Umbilical cord (tissue), 2 donors: ENCODE data around the gene RPA1. TPM values are rescaled to one million over a fixed set of nuclear protein-coding genes. Genes with fewer than 3 reads are reported as not detected.
"Not testable (repeated sequence)": the region's sequence is repeated elsewhere in the genome, so short reads cannot be mapped to it uniquely, and the experiment has no call there.

ENCODE experiments used
- DNase-seq: peaks from one replicate; pipeline ENCODE4 v3.0.0-alpha.2; 2015; ENCODE audit warnings: low spot score
- total RNA-seq: library from RNA; depleted of rRNA; stranded (reverse); fragments of >200 nt; gene quantifications from one replicate; pipeline ENCODE4 v1.2.3, GENCODE V29; 2014; ENCODE audit warnings: low replicate concordance; ENCODE audit not compliant: insufficient read depth

RPA1 gene
- total RNA-seq = 22.4 TPM

DNA sequence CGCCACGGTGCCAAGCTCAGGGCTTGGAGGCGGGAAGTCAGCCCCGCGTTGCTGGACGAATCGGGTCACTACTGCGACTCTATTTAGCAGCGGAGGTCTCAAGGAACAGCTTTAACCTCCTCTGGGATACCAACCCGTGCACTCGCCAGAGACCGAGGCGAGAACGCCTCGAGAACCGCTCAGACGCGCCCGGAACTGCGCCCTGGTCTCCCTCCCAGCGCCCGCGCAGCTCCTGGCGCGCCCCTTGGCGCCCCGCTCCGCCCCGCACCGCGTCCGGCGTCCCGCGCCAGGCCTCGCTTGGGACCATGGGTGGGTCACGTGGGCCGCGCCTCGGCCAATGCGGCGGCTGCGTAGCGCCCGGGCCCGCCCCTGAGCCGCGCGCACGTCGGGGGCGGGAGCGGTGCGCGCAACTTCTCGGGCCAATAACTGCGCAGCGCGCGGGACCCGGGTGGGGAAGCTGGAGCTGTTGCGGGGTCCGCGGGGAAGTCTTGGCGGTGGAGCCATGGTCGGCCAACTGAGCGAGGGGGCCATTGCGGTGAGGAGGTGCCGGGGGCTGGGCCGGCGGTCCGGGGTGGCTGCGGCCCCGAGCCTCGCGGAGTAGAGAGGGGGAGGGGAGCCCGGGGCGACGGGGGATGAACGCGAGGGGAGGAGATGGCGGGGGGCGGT is at the start of gene RPA1, which contains the start of gene SMYD4:
Gene RPA1, plus strand, starts transcription at position 414 of the 666 bp plus-strand sequence. Its CDS starts 89 bp downstream, at position 503.
Gene SMYD4, minus strand, starts transcription at position 311 of the 666 bp plus-strand sequence. CDS start 1,908 bp downstream, outside the sequence.
- peak; percentile 91 for DNase-seq

DNA sequence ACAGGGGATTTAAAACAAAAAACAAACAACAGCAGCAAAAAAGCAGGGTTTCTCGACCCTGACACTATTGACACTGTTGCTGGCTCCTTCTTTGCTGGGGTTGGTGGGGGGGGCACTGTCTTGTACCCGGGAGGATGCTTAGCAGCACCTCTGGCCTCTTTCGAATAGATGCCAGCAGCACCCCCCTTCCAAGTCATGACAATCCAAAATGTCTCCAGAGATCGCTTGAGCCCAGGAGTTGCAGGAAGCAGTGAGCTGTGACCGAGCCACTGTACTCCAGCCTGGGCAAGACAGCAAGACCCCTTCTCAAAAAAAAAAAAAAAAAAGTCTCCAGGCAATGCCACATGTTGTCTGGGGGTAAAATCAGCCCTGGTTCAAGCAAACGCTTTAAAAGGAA is 47.6 kb upstream of the RPA1 start:
- DNase-seq = no peak

DNA sequence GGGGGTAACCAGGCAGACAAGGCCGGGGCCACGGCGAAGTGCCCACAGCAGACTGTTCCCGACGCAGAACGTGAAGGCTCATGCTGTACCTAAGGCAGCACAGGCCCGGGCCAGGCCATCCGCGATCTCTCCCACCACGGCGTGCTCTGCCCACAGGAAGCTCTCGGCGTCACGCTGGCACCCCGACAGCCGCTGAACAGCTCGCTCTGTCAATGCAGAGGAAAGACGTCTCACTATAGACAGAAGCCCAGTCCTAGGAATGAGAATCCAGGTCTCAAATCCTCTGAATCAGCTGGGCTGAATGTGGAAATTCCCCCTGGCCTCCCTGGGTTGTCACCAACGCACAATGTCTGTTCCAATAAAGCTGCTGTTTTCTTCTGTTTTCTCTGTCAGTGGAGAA is 46.5 kb upstream of the RPA1 start:
- peak; percentile 51 for DNase-seq

DNA sequence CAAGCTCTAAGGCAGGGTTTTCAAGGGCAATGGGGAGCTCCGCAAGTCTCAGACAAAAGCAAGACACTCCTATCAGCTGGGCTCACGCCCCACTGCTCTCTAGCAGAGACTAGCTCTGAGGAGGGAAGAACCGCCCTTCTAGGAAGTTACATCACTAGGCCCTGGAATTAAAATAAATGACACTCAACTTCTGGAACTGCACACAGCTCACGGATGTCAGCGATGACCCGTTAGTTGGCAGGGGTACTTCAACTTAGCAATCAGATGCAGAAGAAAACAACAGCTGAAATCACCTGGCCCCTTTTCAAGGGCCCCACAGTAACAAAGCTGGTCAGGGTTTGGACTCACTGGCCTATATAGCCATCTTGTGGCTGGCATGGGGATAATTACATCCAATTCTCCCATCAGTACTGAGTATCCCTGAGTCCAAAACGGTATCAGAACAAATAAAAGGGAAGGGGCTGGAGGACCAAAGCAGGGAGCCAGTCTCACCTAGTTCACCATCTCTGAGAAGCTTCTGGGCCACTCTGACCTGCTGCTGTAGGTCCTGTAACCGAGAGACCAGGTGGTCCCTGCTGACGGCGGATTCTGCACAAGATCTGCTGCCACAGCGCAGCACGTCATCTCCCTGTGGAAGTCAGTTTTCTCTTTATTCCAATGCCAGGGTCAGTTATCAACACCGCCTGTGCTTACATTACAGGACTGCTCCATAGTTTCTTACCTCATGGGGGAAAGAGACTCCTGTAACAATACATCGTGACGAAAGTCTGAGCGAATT is 45.8 kb upstream of the RPA1 start:
- DNase-seq = peak; percentile 93

DNA sequence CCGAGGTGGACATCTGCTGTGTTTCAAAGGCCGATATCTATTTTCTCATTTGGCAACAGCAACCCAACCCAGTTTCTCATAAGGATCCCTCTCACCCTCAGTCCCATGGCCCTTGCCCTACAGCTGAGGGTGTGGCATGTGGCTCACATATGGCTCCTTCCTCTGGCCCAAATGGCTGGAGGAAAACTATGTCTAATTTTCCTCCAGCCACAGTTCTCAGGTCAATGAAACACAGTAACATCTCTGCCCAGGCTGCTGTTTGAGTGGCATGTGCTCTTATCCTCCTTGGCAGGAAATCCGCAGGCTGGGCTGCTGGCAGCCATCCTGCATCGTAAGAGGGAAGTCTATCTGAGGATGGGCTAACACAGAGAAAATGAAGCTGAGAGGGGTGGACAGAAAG is 43.9 kb upstream of the RPA1 start:
- DNase-seq = peak; percentile 82

DNA sequence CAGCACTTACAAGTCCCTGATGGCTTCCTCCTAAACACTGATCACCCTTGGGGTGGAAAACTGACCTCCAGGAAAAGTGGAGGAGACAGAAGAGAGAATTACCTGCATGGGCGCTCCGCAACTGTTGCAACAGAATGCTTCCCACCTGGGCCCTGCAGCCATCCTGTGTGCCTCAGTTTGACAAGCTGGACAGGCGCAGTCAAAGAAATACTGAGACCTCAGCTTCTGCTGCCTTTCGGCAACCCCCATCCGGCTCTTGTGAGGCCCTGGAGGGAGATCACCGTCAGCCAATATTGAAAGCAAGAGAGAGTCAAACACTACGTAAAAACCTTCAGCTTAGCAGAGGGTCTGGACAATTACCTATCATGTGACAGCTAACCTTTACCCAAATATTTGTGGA is 43.1 kb upstream of the RPA1 start:
- DNase-seq = no peak

DNA sequence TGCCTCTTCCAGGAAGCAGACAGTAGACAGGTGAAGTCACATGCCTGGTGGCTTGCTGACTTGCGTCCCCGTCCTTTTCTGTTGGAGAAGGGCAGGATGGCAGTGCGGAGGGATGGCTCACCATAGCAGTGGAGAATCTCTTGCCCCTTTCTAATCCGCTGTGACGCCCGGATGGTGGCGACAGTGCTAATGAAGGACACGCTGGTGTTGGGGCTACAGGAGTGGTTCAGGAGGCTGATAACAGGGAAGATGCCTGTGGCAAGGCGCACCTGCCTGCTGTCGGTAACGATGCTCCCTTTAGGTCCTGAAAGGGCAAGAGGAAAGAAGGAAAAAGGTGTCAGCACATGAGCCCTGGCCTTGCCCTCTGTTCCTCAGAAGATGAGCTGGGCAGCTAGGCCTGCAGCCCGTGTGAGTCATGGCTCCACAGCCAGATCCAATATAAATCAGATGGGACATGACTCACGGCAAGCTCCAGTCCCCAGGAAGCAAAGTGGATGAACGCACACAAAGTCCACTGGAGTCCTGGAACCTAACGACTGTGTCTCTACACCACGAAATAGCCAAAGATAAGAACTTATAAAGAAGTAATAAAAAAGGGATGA is 42.4 kb upstream of the RPA1 start:
- peak; percentile 95 for DNase-seq

DNA sequence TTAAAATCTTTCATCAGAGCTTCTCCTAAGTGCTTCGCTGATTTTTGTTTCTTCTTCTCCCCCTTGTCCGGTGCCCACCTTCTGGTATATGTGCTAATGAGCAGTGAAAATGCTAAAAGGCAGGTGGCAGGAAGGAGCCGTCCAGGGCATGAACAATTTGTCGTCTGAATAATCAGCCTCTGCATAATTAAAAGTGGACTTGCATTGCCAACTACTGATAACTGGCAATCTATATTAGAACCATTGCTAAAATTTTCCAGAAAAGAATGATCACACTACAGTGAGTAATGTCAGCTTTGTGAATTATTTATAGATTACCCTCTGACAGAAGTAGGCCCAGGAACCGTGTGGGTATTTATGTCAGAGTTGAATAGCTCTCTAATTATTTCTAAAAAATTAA is 39.9 kb upstream of the RPA1 start:
- no peak for DNase-seq

DNA sequence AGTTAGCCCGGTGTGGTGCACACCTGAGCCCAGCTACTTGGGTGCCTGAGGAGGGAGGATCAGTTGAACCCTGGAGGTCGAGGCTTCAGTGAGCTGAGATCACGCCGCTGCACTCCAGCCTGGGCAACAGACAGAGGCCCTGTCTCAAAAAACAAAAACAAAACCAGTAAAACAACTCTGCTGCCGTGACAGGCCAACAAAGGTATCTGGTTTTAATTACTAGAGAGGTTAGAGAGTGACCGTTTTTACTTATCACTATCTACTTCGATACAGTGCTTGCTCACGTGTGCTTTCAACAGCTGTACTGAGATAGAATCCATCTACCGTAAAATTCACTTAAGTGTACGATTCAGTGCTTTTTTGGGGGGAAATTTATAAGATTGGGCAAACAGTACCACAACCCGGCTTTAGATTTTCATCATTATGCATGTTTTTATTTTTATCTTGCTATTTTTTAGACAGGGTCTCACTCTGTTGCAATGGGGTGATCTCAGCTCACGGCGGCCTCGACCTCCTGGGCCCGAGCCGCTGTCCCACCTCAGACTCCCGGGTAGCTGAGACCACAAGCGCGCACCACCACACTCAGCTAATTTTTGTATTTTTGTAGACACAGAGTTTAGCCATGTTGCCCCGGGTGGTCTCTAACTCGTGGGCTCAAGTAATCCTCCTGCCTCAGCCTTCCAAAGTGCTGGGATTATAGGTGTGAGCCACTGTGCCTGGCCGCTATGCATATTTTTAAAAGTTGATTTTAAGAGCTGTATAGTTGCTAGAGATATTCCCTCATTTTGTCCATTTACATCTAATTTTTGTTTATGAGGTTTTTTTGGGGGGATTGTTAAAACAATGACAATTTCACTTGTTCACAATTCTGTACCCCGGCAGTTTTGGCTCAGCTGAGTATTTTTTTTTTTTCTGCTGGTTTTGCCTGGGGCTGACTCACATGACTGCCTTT is 37.0 kb upstream of the RPA1 start:
- no peak for DNase-seq

DNA sequence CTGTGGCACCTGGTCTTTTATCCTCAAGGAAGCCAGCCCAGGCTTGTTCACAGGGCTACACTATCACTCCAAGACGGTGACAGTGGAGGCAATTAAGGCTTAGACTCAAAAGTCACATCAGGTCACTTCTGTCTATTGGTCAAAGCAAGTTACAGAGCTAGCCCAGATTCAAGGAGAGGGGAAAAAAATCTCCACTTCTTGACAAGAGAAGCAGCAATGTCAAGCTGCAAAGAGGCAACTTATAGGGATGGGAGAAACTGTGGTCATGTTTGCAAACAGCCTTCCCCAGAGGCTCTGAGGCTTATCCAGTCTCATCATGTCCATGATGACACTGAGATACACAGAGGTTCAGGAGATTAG is 36.4 kb upstream of the RPA1 start:
- DNase-seq = no peak

DNA sequence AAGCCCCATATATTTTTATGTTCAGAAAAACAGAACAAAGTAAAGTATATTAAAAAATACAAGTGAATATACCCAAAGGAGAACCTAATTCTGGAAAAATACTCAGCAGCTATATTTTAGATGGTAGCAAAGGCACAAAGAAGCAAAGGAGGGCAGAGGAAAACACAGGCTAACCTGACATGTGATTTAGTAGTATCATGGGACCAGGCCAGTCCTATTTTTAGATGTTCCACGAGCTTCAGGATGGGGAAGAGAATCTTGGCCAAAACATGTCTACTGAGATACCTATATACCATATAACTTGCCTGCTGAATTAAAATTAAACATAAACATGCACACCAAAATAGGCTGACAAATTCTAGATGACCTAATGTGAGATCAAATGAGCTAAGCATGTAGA is 33.0 kb upstream of the RPA1 start:
- peak; percentile 35 for DNase-seq

DNA sequence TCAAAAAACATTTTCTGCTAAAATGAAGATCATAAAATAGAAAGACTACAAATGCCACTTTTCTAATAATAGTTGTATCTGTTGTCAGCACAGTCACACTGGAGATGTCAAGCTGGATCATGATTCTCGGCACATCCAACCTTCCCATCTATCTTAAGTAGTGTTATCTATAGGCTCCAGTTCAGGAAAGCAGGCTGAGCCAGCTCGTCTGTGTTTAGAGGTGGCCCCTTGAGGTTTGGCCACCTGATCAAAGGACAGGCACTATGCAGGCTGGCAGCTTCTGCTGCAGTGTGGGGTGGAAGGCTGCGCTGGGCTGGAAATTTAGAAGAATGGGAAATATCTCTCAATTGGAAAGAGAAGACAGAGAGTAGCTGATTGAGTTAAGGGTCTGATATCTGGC is 32.5 kb upstream of the RPA1 start:
- no peak for DNase-seq

DNA sequence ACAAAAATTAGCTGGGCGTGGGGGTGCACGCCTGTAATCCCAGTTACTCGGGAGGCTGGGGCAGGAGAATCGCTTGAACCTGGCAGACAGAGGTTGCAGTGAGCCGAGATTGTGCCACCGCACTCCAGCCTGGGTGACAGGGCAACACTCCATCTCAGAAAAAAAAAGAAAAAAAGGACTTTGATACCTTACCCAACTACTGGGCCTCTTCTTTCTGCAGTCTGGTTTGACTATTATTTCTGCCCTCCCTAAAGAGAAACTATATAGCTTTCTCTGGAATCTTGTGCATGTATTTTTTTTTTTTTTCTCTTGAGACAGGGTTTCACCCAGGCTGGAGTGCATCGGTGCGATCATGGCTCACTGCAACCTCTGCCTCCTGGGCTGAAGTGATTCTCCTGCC is 32.0 kb upstream of the RPA1 start:
- DNase-seq = not testable (repeated sequence)

DNA sequence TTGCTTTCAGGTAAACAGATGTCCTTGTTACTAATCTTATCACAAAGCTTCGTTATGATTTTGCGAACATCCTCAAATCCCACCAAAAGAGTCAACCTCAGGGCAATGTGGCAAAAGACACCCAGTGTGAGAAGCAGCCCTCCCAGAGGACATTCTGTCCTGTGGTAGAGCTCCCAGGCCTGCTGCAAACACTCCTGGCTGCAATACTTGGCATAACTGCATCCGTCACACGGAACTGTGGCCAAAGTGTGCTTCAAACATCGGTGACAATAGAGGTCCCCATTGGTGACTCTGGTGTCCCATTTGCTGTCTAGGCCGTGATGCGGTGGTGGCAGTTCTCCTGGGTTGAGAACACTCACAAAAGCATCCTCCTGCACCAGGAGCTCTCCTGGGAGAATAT is 29.6 kb upstream of the RPA1 start:
- no peak for DNase-seq

DNA sequence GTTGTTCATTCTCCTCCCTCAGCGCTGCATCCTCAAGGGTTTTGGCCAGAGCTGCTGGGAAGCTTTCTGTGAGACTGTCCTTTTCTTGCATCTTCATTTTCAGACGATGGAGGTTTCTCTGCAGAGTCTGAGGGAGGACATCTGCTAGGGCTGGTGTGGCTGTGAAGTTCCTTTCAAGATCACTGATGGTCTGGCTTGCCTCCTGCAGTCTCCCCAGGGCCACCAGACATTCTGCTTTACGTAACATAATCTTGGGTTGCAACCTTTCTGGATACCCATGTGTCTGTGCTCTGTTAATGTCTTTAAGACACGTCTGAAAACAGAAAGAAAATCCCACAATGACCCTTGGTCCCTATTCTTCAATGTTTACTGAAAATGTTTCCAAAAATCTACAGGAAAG is 29.1 kb upstream of the RPA1 start:
- peak; percentile 59 for DNase-seq

DNA sequence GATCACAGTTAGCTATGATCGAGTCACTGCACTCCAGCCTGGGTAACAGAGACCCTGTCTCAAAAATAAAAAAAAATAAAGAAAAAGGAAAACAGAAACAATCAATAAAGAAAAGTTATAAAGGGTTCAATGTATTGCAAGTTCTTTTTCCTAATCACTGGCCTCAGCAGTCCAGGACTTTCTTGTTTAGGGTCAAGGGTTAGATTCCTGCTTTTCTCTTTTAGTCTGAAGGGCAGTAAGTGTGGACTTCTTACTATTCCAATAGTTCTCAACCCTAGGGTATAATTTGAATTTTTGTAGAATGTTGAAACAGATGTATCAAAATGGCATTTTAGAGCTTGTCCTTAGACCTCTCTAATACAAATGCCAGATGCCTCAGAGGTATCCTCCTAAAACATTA is 27.4 kb upstream of the RPA1 start:
- no peak for DNase-seq

DNA sequence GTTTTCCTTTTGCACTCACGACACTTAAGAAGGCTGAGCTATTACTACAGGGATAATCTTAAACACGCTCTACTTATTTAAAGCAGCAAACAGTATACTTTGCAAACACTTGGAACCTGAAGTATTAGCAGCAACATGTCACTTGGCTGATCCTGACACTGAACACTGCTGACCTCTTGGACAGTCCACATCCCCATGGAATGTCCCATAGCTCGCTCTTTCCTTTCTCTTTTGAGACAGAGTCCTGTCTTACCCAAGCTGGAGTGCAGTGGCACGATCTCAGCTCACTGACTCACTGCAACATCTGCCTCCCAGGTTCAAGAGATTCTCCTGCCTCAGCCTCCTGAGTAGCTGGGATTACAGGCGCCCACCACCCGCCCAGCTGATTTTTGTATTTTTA is 26.5 kb upstream of the RPA1 start:
- DNase-seq = no peak

DNA sequence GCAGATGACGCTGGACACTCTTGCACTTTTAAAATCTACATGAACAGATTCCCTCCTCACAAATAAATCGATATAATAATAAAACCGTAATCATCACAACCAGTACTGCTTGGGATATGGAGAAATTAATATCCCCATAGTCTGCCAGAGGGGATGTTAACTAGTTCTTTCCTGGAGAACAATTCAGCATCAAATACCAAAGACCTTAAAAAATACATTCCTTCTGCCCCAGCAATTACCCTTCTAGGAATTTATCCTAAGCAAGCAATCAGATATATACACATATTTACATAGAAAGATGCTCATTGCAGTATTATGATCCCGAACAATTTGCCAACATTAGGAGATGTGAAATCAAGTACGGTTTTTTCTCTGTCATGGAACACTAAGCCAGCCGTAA is 21.9 kb upstream of the RPA1 start:
- DNase-seq = no peak

DNA sequence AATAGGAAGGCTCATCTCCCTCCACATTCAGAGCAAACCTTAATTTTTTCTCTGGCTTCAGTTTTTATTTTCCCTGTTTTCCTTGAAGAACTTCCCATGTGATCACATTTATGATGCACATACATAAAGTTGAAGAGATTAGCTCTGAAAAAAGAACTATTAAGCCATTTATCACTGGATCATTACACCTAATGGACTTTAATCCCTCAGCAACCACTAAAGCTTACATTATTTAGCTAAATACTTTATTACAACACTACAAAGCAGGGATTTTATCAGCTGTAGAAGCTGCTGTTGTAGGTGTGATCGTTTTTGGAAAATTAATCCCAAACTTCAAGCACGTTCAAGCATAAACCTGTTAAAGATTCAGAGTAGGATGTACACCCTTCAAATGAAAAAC is 21.2 kb upstream of the RPA1 start:
- no peak for DNase-seq

DNA sequence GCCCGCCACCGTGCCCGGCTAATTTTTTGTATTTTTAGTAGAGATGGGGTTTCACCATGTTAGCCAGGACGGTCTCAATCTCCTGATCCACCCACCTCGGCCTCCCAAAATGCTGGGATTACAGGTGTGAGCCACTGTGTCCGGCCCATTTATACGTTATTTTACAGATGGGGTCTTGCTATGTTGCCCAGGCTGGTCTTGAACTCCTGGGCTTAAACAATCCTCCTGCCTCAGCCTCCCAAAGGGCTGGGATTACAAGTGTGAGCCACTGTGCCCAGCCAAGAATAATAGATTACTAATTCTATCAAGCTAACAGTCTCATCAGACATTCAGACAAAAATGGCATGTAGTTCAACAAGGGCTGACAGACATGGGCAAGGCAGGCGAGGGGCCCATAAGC is 20.0 kb upstream of the RPA1 start:
- DNase-seq = not testable (repeated sequence)

DNA sequence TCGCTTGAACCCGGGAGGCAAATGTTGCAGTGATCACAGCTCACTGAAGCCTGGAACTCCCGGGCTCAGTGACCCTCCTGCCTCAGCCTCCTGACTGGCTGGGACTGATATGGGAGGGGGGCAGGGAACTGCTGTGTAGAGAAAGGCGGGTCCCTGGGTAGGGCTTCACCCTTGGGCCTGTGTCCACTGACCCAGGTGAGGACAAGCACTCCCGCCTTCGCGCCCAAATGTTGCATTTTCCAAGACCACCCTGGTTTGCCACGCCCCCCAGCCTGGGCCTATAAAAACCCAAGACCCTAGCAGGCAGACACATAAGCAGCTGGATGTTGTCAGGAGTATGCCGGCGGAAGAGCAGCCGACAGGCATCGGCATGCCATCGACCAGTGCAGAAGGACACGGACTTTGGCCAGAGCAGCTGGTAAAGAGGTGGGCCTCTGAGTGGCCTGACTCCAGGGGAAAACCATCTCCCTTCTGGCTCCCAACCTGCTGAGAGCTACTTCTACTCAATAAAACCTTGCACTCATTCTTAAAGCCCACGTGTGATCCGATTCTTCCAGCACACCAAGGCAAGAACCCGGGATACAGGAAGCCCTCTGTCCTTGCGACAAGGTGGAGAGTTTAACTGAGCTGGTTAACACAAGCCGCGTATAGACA is 19.2 kb upstream of the RPA1 start:
- DNase-seq = no peak
